Gastrocnemius medialis (tissue), 4 donors: ENCODE results near the gene INPP4B. TPM values are rescaled to one million over a fixed set of nuclear protein-coding genes. Genes with fewer than 3 reads are reported as not detected.

Experiments used
- ATAC-seq, 2 donors: fragments of 150-250 bp; one replicate each; pipeline ENCODE4 v1.9.1; 2016
- DNase-seq, 2 donors: peaks; one replicate each; pipeline ENCODE4 v3.0.0-alpha.2; 2019
- H3K27ac ChIP-seq, 4 donors: fragments of 200-600 bp; sonication (generic); 1 replicate in 1 of 4; 2 replicates in 3 of 4; pipeline ENCODE4 v1.5.1; 2016 to 2018; ENCODE audit warnings: mild to moderate bottlenecking in 2 of 4, moderate library complexity in 1 of 4
- H3K27me3 ChIP-seq, 3 donors: fragments of 200-600 bp; sonication (generic) in 2 of 3; 1 replicate in 1 of 3; 2 replicates in 2 of 3; pipeline versions ENCODE4 v1.5.1 to v1.6.0; 2016 to 2019; ENCODE audit warnings: mild to moderate bottlenecking in 1 of 3, moderate library complexity in 1 of 3
- H3K36me3 ChIP-seq, 2 donors: fragments of 200-600 bp; sonication (generic) in 1 of 2; one replicate each; pipeline ENCODE4 v1.5.1; 2017 to 2018
- H3K4me1 ChIP-seq, 2 donors: fragments of 200-600 bp; sonication (generic) in 1 of 2; one replicate each; pipeline ENCODE4 v1.5.1; 2016 to 2017; ENCODE audit warnings: mild to moderate bottlenecking in 2 of 2
- H3K4me3 ChIP-seq, 4 donors: fragments of 200-600 bp; sonication (generic) in 3 of 4; 1 replicate in 1 of 4; 2 replicates in 3 of 4; pipeline ENCODE4 v1.5.1; 2016 to 2019; ENCODE audit warnings: mild to moderate bottlenecking in 2 of 4
- H3K9me3 ChIP-seq, 3 donors: fragments of 200-600 bp; sonication (generic) in 2 of 3; 1 replicate in 1 of 3; 2 replicates in 2 of 3; pipeline ENCODE4 v1.5.1; 2016 to 2019
- POLR2A ChIP-seq, 2 donors: fragments of 450-650 bp; IDR thresholded peaks; one replicate each; pipeline ENCODE4 v1.6.1; 2017; ENCODE audit warnings: antibody characterized with exemption in 2 of 2, mild to moderate bottlenecking in 2 of 2, moderate library complexity in 2 of 2
- in situ Hi-C, 4 donors: fragments of 200-750 bp; cut with MboI; loops; one replicate each; pipeline versions ENCODE4 v1.15.0 to v1.8.0; 2017; ENCODE audit warnings: low sequenced_read_pairs in 4 of 4
- intact Hi-C: fragments of 100-400 bp; cut with DNase I; formaldehyde crosslinking; loops from one replicate; pipeline ENCODE4 v1.15.1; 2023; ENCODE audit warnings: low total_unique reads
- total RNA-seq, 4 donors: library from RNA; depleted of rRNA; stranded (reverse); fragments of >200 nt; gene quantifications; one replicate each; pipeline versions ENCODE4 v1.1.0 to v1.2.3, GENCODE V29; 2016
- TF ChIP-seq, protein P1 (sequence below), 5 experiments: fragments of 450-650 bp in 3 of 5; fragments of 200-600 bp in 2 of 5; sonication (generic) in 2 of 5; IDR thresholded peaks in 4 of 5; conservative IDR thresholded peaks in 1 of 5; 1 replicate in 4 of 5; 2 replicates in 1 of 5; pipeline ENCODE4 v1.5.1; 2016 to 2019; ENCODE audit warnings: antibody characterized with exemption in 5 of 5, mild to moderate bottlenecking in 3 of 5, moderate library complexity in 3 of 5

Gene INPP4B
- total RNA-seq, 4 donors from 2014 or later = 7.5 to 23.6 (median 9.1) TPM

DNA sequence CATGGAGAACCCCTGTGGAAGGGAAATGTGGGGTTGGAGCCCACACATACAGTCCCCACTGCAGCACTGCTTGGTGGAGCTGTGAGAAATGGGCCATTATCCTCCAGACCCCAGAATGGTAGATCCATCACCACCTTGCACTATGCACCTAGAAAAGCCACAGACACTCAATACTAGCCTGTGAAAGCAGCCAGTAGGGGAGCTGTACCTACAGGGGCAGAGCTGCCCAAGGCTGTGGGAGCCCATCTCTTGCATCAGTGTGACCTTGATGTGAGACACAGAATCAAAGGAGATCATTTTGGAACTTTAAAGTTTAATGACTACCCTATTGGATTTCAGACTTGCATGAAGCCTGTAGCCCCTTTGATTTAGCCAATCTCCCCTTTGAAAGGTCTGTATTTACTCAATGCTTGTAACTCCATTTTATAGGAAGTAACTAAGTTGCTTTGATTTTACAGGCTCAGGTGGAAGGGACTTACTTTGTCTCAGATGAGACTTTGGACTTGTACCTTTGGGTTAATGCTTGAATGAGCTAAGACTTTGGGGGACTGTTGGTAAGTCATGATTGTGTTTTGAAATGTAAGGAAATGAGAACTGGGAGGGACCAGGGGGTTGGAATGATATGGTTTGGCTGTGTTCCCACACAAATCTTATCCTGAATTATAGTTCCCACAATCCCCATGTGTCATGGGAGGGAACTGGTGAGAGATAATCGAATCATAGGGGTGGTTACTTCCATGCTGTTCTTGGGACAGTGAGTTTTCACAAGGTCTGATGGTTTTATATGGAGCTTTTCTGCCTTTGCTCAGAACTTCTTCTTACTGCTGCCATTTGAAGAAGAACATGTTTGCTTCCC lies 352.6 kb downstream of the INPP4B start:
- intact Hi-C loops (no loop called here), in situ Hi-C loops (no loop called here)
- no peaks in the 10 kb centered on the region for H3K9me3 ChIP-seq
- ATAC-seq (no peak), DNase-seq (no peak)
- no peak overlapping the region for H3K4me3 ChIP-seq
- TF ChIP-seq, protein P1, sequence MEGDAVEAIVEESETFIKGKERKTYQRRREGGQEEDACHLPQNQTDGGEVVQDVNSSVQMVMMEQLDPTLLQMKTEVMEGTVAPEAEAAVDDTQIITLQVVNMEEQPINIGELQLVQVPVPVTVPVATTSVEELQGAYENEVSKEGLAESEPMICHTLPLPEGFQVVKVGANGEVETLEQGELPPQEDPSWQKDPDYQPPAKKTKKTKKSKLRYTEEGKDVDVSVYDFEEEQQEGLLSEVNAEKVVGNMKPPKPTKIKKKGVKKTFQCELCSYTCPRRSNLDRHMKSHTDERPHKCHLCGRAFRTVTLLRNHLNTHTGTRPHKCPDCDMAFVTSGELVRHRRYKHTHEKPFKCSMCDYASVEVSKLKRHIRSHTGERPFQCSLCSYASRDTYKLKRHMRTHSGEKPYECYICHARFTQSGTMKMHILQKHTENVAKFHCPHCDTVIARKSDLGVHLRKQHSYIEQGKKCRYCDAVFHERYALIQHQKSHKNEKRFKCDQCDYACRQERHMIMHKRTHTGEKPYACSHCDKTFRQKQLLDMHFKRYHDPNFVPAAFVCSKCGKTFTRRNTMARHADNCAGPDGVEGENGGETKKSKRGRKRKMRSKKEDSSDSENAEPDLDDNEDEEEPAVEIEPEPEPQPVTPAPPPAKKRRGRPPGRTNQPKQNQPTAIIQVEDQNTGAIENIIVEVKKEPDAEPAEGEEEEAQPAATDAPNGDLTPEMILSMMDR (IDR thresholded peaks at IDR 0.05 in 4 of 5, conservative IDR thresholded peaks at IDR 0.05 in 1 of 5) = no peak
- no peak for TF ChIP-seq POLR2A (IDR thresholded peaks at IDR 0.05)
- H3K27ac ChIP-seq = no peak overlapping the region
- H3K36me3 ChIP-seq = no peaks in the 10 kb centered on the region
- no peaks in the 10 kb centered on the region for H3K4me1 ChIP-seq
- no peaks in the 10 kb centered on the region for H3K27me3 ChIP-seq

DNA sequence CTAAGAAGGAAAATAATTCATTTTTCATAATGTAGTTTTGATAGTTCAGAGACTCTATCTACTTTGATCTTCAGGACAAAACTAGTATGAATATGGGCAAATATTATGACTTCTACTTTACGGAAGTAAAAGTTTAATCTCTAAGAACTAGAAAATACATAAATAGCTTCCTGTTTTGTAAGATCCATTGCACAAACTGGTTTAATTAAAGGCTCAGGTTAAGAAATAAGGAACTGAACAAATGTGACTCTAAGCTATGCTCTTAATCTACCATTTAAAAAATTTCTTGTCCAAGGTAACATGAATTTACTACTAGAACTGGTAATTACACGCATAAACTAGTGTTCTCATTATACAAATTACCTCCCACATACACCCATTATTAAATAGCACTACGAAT lies 360.6 kb downstream of the INPP4B start:
- intact Hi-C loops = no loop called here

DNA sequence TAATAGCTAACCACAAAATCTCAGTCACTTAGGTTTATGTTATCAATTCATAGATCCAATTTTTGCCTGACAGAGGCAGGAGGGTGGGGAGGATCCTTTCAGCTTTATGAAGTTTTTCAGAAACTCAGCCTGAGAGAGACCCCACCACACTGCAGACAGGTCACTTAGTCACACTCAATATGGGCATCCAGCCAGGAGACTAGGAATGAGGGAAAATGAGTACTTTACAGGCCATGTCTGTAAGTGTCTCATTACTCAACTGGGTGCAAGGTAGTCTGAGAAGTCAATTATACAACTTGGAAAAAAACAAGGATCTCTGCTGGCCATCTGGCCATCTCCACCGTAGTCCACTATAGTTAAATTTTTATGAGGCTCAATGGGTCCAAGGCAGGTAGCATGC lies 365.9 kb downstream of the INPP4B start:
- no peak for TF ChIP-seq POLR2A (IDR thresholded peaks at IDR 0.05)
- TF ChIP-seq, protein P1 (IDR thresholded peaks at IDR 0.05 in 4 of 5, conservative IDR thresholded peaks at IDR 0.05 in 1 of 5) = no peak
- DNase-seq (no peak), ATAC-seq (no peak)
- H3K4me3 ChIP-seq = no peak overlapping the region
- H3K27me3 ChIP-seq = no peaks in the 10 kb centered on the region
- no peak overlapping the region for H3K27ac ChIP-seq
- intact Hi-C loops (no loop called here), in situ Hi-C loops (no loop called here)
- H3K9me3 ChIP-seq = no peaks in the 10 kb centered on the region
- no peaks in the 10 kb centered on the region for H3K4me1 ChIP-seq
- H3K36me3 ChIP-seq = no peaks in the 10 kb centered on the region

More for the DNA sequence above, 360.6 kb downstream of the INPP4B start:
- ATAC-seq (no peak), DNase-seq (no peak)
- Histone ChIP-seq H3K9me3 (no peaks in the 10 kb centered on the region), H3K4me3 (no peak overlapping the region), H3K36me3 (no peaks in the 10 kb centered on the region), H3K27me3 (no peaks in the 10 kb centered on the region), H3K27ac (no peak overlapping the region), H3K4me1 (no peaks in the 10 kb centered on the region)
- in situ Hi-C loops = no loop called here
- TF ChIP-seq, protein P1 (IDR thresholded peaks at IDR 0.05 in 4 of 5, conservative IDR thresholded peaks at IDR 0.05 in 1 of 5) = no peak
- TF ChIP-seq POLR2A (IDR thresholded peaks at IDR 0.05) = no peak

DNA sequence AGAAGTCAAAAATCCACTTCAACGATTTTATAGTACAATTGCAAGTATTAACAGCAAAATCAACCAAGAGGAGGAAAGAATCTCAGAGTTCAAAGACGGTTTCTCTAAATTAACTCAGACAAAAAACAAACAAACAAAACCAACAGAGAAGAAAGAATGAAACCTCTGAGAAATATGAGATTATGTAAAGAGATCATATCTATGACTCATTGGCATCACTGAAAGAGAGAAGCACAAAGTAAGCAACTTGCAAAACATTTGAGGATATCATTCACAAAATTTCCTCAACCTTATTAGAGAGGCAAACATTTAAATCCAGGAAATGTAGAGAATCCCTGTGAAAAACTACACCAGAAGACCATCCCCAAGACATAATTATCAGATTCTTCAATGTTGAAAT lies 370.4 kb downstream of the INPP4B start:
- no peaks in the 10 kb centered on the region for H3K4me1 ChIP-seq
- DNase-seq = no peak
- H3K9me3 ChIP-seq = no peaks in the 10 kb centered on the region
- in situ Hi-C loops = no loop called here
- no peak overlapping the region for H3K27ac ChIP-seq
- no peak overlapping the region for H3K4me3 ChIP-seq
- no peaks in the 10 kb centered on the region for H3K36me3 ChIP-seq
- TF ChIP-seq, protein P1 (IDR thresholded peaks at IDR 0.05 in 4 of 5, conservative IDR thresholded peaks at IDR 0.05 in 1 of 5) = no peak
- TF ChIP-seq POLR2A (IDR thresholded peaks at IDR 0.05) = no peak
- ATAC-seq = no peak
- no peaks in the 10 kb centered on the region for H3K27me3 ChIP-seq
- intact Hi-C loops = no loop called here
